Islet of Langerhans (tissue), 1 donor: Measurements from ENCODE around the gene CNRIP1.

Experiments
- FAIRE-seq: peaks from one replicate; lab custom pipeline; 2011; peaks lifted over from hg19 to GRCh38; lab: Jason Lieb, UNC

CNRIP1 gene

GRCh38 chr2:68292108-68292710 lies 27.5 kb downstream of the CNRIP1 start:
- peak; percentile 91 for FAIRE-seq

GRCh38 chr2:68291314-68291713 lies 28.4 kb downstream of the CNRIP1 start:
- FAIRE-seq = no peak

- FAIRE-seq = peak; percentile 78
Measured at GRCh38 chr2:68290901-68291300, 28.8 kb downstream of the CNRIP1 start.

GRCh38 chr2:68287580-68288441 lies 31.9 kb downstream of the CNRIP1 start:
- FAIRE-seq = no peak

GRCh38 chr2:68284896-68285295 lies 34.9 kb downstream of the CNRIP1 start:
- FAIRE-seq = no peak

GRCh38 chr2:68283419-68283812 lies 36.3 kb downstream of the CNRIP1 start:
- no peak for FAIRE-seq

- FAIRE-seq = peak; percentile 98
Measured at GRCh38 chr2:68282811-68283418, 36.8 kb downstream of the CNRIP1 start.

GRCh38 chr2:68280796-68281195 lies 39.0 kb downstream of the CNRIP1 start:
- no peak for FAIRE-seq

GRCh38 chr2:68280348-68280747 lies 39.4 kb downstream of the CNRIP1 start:
- FAIRE-seq = no peak

- FAIRE-seq = no peak
Measured at GRCh38 chr2:68279691-68280090, 40.1 kb downstream of the CNRIP1 start.

GRCh38 chr2:68278169-68278568 lies 41.6 kb downstream of the CNRIP1 start:
- FAIRE-seq = no peak

GRCh38 chr2:68274022-68274421 lies 45.7 kb downstream of the CNRIP1 start:
- no peak for FAIRE-seq

GRCh38 chr2:68272246-68272994 lies 47.3 kb downstream of the CNRIP1 start:
- no peak for FAIRE-seq

GRCh38 chr2:68266655-68267054 lies 53.1 kb downstream of the CNRIP1 start:
- no peak for FAIRE-seq

- no peak for FAIRE-seq
Measured at GRCh38 chr2:68263632-68264031, 56.1 kb downstream of the CNRIP1 start.

- FAIRE-seq = no peak
Measured at GRCh38 chr2:68258851-68259250, 60.9 kb downstream of the CNRIP1 start.

GRCh38 chr2:68256093-68256450 lies 63.7 kb downstream of the CNRIP1 start:
- FAIRE-seq = no peak

GRCh38 chr2:68253219-68254068 lies 66.3 kb downstream of the CNRIP1 start:
- no peak for FAIRE-seq

GRCh38 chr2:68252400-68253218 lies 67.1 kb downstream of the CNRIP1 start, which contains the start of gene PPP3R1:
PPP3R1 (minus strand) TSS chr2:68252532; CDS start chr2:68252127, 405 bp downstream.
- FAIRE-seq = no peak

- FAIRE-seq = no peak
Measured at GRCh38 chr2:68251855-68252399, 67.8 kb downstream of the CNRIP1 start.
